CD4-positive, alpha-beta memory T cell (primary cell): ENCODE data around the gene PSPN. TPM values are rescaled to one million over a fixed set of nuclear protein-coding genes. Genes with fewer than 3 reads are reported as not detected.

Experiments used
- CTCF ChIA-PET: fragments of 350-600 bp; sonication (Branson Sonifier 250); formaldehyde crosslinking; loops from one replicate; lab custom pipeline; 2021; ENCODE audit warnings: inconsistent platforms; ENCODE audit not compliant: partially characterized antibody; lab: Charles Lee
- POLR2A ChIA-PET: fragments of 350-600 bp; sonication (Branson Sonifier 250); formaldehyde crosslinking; loops from one replicate; lab custom pipeline; 2021; ENCODE audit not compliant: partially characterized antibody; lab: Charles Lee
- DNase-seq, 5 donors: peaks; one replicate each; pipeline versions ENCODE4 v3.0.0 to v3.0.0-alpha.2; 2020 to 2022; ENCODE audit warnings: mixed read lengths in 1 of 5
- H3K27ac ChIP-seq: one replicate; pipeline ENCODE4 v1.7.0; 2013; ENCODE audit warnings: low read depth, low read length
- H3K27me3 ChIP-seq: 2 replicates; pipeline ENCODE4 v1.7.0; 2013; ENCODE audit warnings: mild to moderate bottlenecking, low read length, moderate library complexity; ENCODE audit not compliant: insufficient read depth
- H3K36me3 ChIP-seq: 2 replicates; pipeline ENCODE4 v1.7.0; 2013; ENCODE audit warnings: mild to moderate bottlenecking, low read length, moderate library complexity; ENCODE audit not compliant: insufficient read depth
- H3K4me1 ChIP-seq: 2 replicates; pipeline ENCODE4 v1.7.0; 2013; ENCODE audit warnings: mild to moderate bottlenecking, low read length, moderate library complexity; ENCODE audit not compliant: insufficient read depth
- H3K4me3 ChIP-seq, 2 donors: one replicate each; pipeline ENCODE4 v1.7.0; 2013; ENCODE audit warnings: low read length in 2 of 2, mild to moderate bottlenecking in 1 of 2
- H3K9me3 ChIP-seq, 2 donors: one replicate each; pipeline ENCODE4 v1.7.0; 2013; ENCODE audit warnings: low read length in 2 of 2, control low read depth in 1 of 2; ENCODE audit not compliant: control insufficient read depth in 1 of 2
- H3K27ac Mint-ChIP-seq, 7 donors: one replicate each; pipeline ENCODE4 v1.8.0; 2020 to 2021; ENCODE audit warnings: mixed read lengths in 7 of 7, mild to moderate bottlenecking in 6 of 7, inconsistent platforms in 3 of 7, moderate library complexity in 3 of 7
- H3K27me3 Mint-ChIP-seq, 2 donors: one replicate each; pipeline ENCODE4 v1.8.0; 2020 to 2021; ENCODE audit warnings: mixed read lengths in 2 of 2
- H3K36me3 Mint-ChIP-seq, 2 donors: one replicate each; pipeline ENCODE4 v1.8.0; 2020 to 2021; ENCODE audit warnings: mixed read lengths in 2 of 2, inconsistent platforms in 1 of 2, mild to moderate bottlenecking in 1 of 2
- H3K4me1 Mint-ChIP-seq, 4 donors: one replicate each; pipeline ENCODE4 v1.8.0; 2020 to 2021; ENCODE audit warnings: mixed read lengths in 4 of 4, mild to moderate bottlenecking in 1 of 4
- H3K4me3 Mint-ChIP-seq, 8 donors: one replicate each; pipeline ENCODE4 v1.8.0; 2020 to 2021; ENCODE audit warnings: mixed read lengths in 8 of 8, mild to moderate bottlenecking in 7 of 8, moderate library complexity in 6 of 8, inconsistent platforms in 3 of 8
- H3K9me3 Mint-ChIP-seq, 8 donors: one replicate each; pipeline ENCODE4 v1.8.0; 2020 to 2021; ENCODE audit warnings: mixed read lengths in 8 of 8, mild to moderate bottlenecking in 5 of 8, inconsistent platforms in 3 of 8, moderate library complexity in 1 of 8
- intact Hi-C: fragments of 100-400 bp; cut with micrococcal nuclease; formaldehyde crosslinking; loops from one replicate; pipeline ENCODE4 v1.15.1; 2023
- polyA plus RNA-seq, 2 donors: library from polyadenylated mRNA; unstranded; fragments of 300-500 nt; fragmentation: Illumina TruSeq; gene quantifications; one replicate each; pipeline ENCODE4 v1.2.3, GENCODE V29; 2021
- total RNA-seq, 2 experiments: library from RNA; stranded (reverse); gene quantifications; one replicate each; pipeline ENCODE4 v1.2.3, GENCODE V29; 2021

Gene PSPN
- total and polyA plus RNA-seq, 4 experiments from 2014 or later = 0.38 to 5.2 (median 2.6) TPM

- Histone ChIP-seq H3K27me3 (no peaks in the 10 kb centered on the region), H3K4me1 (peaks cover 8% of the 10 kb centered on the region), H3K36me3 (peaks cover 35% of the 10 kb centered on the region), H3K27ac (no peak overlapping the region), H3K4me3 (no peak overlapping the region), H3K9me3 (no peaks in the 10 kb centered on the region)
- H3K36me3 Mint-ChIP-seq = peaks cover 19 to 65% of the 10 kb centered on the region in 2 donors
- H3K27me3 Mint-ChIP-seq = no peaks in the 10 kb centered on the region
- POLR2A ChIA-PET = no interaction called here
- no peak overlapping the region for H3K27ac Mint-ChIP-seq
- H3K4me3 Mint-ChIP-seq = no peak overlapping the region
- DNase-seq = no peak
- intact Hi-C loops = no loop called here
- H3K4me1 Mint-ChIP-seq = peaks cover 11 to 16% (median 14%) of the 10 kb centered on the region in 4 donors
- CTCF ChIA-PET = no interaction called here
- H3K9me3 Mint-ChIP-seq = peaks cover 0 to 2% (median 0%) of the 10 kb centered on the region in 8 donors
Measured at GRCh38 chr19:6387372-6387771, 11.6 kb upstream of the PSPN start.

DNA sequence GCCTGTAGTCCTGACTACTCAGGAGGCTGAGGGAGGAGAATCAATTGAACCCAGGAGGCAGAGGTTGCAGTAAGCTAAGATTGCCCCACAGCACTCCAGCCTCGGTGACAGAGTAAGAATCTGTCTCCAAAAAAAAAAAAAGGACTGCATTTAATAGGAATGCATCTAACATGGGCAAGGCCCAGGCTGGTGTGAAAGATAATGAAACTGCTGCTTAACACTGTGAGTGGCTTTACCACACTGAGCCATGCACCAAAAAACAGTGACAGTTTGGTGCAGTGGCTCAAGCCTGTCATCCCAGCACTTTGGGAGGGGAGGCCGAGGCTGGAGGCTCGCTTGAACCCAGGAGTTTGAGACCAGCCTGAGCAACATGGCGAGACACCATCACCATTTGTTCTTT, 8.6 kb upstream of the PSPN start:
- Histone ChIP-seq H3K27me3 (no peaks in the 10 kb centered on the region), H3K9me3 (no peaks in the 10 kb centered on the region), H3K27ac (no peak overlapping the region), H3K4me3 (no peak overlapping the region), H3K4me1 (no peaks in the 10 kb centered on the region), H3K36me3 (peaks cover 51% of the 10 kb centered on the region)
- Mint-ChIP-seq H3K27ac (peak overlapping the region in 1 of 7 donors; percentile 41), H3K27me3 (no peaks in the 10 kb centered on the region), H3K36me3 (peaks cover 35 to 71% of the 10 kb centered on the region in 2 donors), H3K4me3 (no peak overlapping the region), H3K9me3 (peaks cover 0 to 2% (median 0%) of the 10 kb centered on the region in 8 donors), H3K4me1 (peaks cover 0 to 3% (median 1%) of the 10 kb centered on the region in 4 donors)
- intact Hi-C loops = no loop called here
- DNase-seq = no peak
- ChIA-PET CTCF (no interaction called here), POLR2A (no interaction called here)

GRCh38 chr19:6383188-6383587, 7.5 kb upstream of the PSPN start:
- no peak for DNase-seq
- Histone ChIP-seq H3K4me1 (no peaks in the 10 kb centered on the region), H3K36me3 (peaks cover 44% of the 10 kb centered on the region), H3K4me3 (no peak overlapping the region), H3K27me3 (no peaks in the 10 kb centered on the region), H3K9me3 (no peaks in the 10 kb centered on the region), H3K27ac (no peak overlapping the region)
- Mint-ChIP-seq H3K27ac (peak overlapping the region in 1 of 7 donors; percentile 89), H3K4me3 (no peak overlapping the region), H3K9me3 (peaks cover 0 to 2% (median 0%) of the 10 kb centered on the region in 8 donors), H3K27me3 (no peaks in the 10 kb centered on the region), H3K4me1 (peaks cover 0 to 3% (median under 1%) of the 10 kb centered on the region in 4 donors), H3K36me3 (peaks cover 34 to 69% of the 10 kb centered on the region in 2 donors)
- intact Hi-C loops = no loop called here
- POLR2A ChIA-PET = no interaction called here
- CTCF ChIA-PET = no interaction called here

DNA sequence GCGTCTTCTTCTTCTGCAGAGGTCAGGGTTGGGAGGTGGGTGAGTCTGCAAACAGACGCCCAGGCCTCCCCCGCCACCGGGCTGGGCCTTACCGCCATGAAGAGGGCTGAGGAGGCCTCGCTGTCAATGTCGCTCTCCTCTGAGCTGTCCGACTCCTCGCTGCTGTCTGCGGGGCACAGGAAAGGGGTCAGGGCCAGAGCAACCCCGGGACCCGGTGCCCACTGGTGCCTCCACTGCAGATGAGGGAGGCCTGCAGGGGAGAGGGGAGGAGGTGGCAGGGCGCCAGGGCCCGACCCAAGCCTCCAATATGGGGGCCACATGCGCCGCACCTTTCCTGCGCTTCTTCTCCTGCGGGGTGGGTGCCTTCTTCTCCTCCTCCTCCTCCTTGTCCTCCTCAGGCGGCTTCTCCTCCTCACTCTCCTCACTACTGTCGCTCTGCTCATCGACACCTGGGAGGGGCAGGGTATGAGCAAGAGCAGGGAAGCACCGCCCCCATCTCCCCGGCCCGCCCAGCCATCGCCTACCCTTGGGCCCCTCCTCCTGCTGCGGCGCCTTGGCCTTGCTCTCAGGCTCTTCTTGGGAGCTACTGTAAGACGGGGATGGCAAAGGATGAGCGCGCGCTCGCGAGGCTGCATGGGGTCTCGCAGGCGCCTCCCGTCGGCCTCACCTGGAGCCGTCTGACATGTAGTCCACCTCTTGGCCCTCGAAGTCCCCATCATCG, 5.5 kb upstream of the PSPN start:
- Mint-ChIP-seq H3K9me3 (peaks cover 0 to 2% (median 0%) of the 10 kb centered on the region in 8 donors), H3K4me1 (peaks cover 0 to 3% (median 0%) of the 10 kb centered on the region in 4 donors), H3K4me3 (no peak overlapping the region), H3K36me3 (peaks cover 33 to 59% of the 10 kb centered on the region in 2 donors), H3K27ac (no peak overlapping the region), H3K27me3 (no peaks in the 10 kb centered on the region)
- Histone ChIP-seq H3K36me3 (peaks cover 34% of the 10 kb centered on the region), H3K4me3 (no peak overlapping the region), H3K27ac (no peak overlapping the region), H3K27me3 (no peaks in the 10 kb centered on the region), H3K4me1 (no peaks in the 10 kb centered on the region), H3K9me3 (no peaks in the 10 kb centered on the region)
- ChIA-PET CTCF (no interaction called here), POLR2A (no interaction called here)
- no peak for DNase-seq
- intact Hi-C loops = no loop called here

GRCh38 chr19:6379744-6380143, 4.0 kb upstream of the PSPN start:
- Mint-ChIP-seq H3K4me1 (peaks cover 0 to 3% (median 0%) of the 10 kb centered on the region in 4 donors), H3K27ac (no peak overlapping the region), H3K4me3 (no peak overlapping the region), H3K36me3 (peaks cover 26 to 50% of the 10 kb centered on the region in 2 donors), H3K9me3 (peaks cover 0 to 2% (median 0%) of the 10 kb centered on the region in 8 donors), H3K27me3 (no peaks in the 10 kb centered on the region)
- no peak for DNase-seq
- no peaks in the 10 kb centered on the region for H3K4me1 ChIP-seq
- no peak overlapping the region for H3K27ac ChIP-seq
- POLR2A ChIA-PET = no interaction called here
- peaks cover 30% of the 10 kb centered on the region for H3K36me3 ChIP-seq
- no peaks in the 10 kb centered on the region for H3K27me3 ChIP-seq
- CTCF ChIA-PET = interaction anchor here (0.7 kb wide), 1 partner anchor 14 kb away, joined by 3 read pairs; no protein-coding TSS in a partner anchor
- intact Hi-C loops = no loop called here
- no peaks in the 10 kb centered on the region for H3K9me3 ChIP-seq
- no peak overlapping the region for H3K4me3 ChIP-seq

DNA sequence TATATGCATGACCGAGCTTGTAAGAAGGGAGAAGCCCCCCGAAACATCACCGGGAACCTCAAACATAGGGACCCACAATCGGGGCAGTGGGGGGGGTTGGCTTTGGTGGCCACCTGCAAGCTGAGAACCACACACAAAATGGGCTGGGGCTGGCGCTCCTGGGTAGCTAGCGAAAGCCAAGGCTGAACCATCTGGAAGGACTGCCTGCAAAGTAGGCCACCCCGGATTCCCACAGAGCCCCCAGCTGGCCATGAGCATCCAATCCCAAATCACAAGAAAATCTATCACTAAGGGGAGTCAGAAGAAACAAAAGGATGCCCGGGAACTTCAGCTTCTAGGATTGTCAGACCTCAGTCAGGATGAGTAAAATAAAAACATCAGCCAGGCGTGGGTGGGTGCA, 2.8 kb upstream of the PSPN start:
- Histone ChIP-seq H3K4me1 (peaks cover 8% of the 10 kb centered on the region), H3K4me3 (no peak overlapping the region), H3K27me3 (no peaks in the 10 kb centered on the region), H3K36me3 (peaks cover 26% of the 10 kb centered on the region), H3K27ac (no peak overlapping the region), H3K9me3 (no peaks in the 10 kb centered on the region)
- Mint-ChIP-seq H3K27me3 (no peaks in the 10 kb centered on the region), H3K9me3 (peaks cover 0 to 2% (median 0%) of the 10 kb centered on the region in 8 donors), H3K36me3 (peaks cover 26 to 44% of the 10 kb centered on the region in 2 donors), H3K4me1 (peaks cover 3 to 9% (median 5%) of the 10 kb centered on the region in 4 donors), H3K27ac (no peak overlapping the region), H3K4me3 (no peak overlapping the region)
- CTCF ChIA-PET = no interaction called here
- POLR2A ChIA-PET = interaction anchor here (1.4 kb wide), 1 partner anchor 17 kb away, joined by 5 read pairs; the partner anchor contains the start of gene CLPP
- intact Hi-C loops = no loop called here
- DNase-seq = no peak

DNA sequence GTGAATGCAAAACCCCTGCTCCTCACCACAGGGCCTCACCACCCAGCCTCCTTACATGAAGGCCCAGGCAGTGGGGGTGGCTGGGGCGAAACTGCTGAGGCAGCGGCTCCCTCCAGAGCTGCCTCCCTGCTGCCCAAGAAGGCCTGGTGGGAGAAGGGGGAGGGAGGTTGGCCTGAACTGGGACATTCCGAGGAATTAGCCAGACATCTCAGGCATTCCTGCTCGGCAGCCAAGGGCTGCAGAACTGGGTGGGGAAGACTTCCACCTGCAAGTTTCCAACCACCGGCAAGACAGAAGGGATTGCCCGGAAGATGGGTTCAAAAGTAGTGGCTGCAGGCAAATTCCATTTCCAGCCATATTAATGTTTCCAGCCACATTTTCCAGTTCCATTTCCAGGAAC, 2.3 kb upstream of the PSPN start:
- intact Hi-C loops = no loop called here

More for the DNA sequence above, 2.3 kb upstream of the PSPN start:
- peaks cover 3 to 9% (median 6%) of the 10 kb centered on the region in 4 donors for H3K4me1 Mint-ChIP-seq
- DNase-seq = no peak
- no peaks in the 10 kb centered on the region for H3K27me3 Mint-ChIP-seq
- H3K4me3 ChIP-seq = no peak overlapping the region
- peaks cover 9% of the 10 kb centered on the region for H3K4me1 ChIP-seq
- H3K36me3 ChIP-seq = peaks cover 26% of the 10 kb centered on the region
- no peak overlapping the region for H3K4me3 Mint-ChIP-seq
- peaks cover 26 to 42% of the 10 kb centered on the region in 2 donors for H3K36me3 Mint-ChIP-seq
- H3K27me3 ChIP-seq = no peaks in the 10 kb centered on the region
- no peaks in the 10 kb centered on the region for H3K9me3 ChIP-seq
- no peak overlapping the region for H3K27ac ChIP-seq
- no peak overlapping the region for H3K27ac Mint-ChIP-seq
- H3K9me3 Mint-ChIP-seq = no peaks in the 10 kb centered on the region
- ChIA-PET CTCF (interaction anchor here (0.5 kb wide), 1 partner anchor 486 kb away, joined by 4 read pairs; no protein-coding TSS in a partner anchor), POLR2A (interaction anchor here (1.4 kb wide), 1 partner anchor 17 kb away, joined by 5 read pairs; the partner anchor contains the start of gene CLPP)
